Right lobe of liver (tissue), 6 donors: ENCODE data around the gene SPATC1L. TPM values are rescaled to one million over a fixed set of nuclear protein-coding genes. Genes with fewer than 3 reads are reported as not detected.

Source experiments
- ATAC-seq, 4 donors: fragments of 200-7000 bp; cut with Tn5 transposase; one replicate each; pipeline ENCODE4 v1.9.1; 2020; ENCODE audit warnings: mild to moderate bottlenecking in 4 of 4, moderate library complexity in 4 of 4
- DNase-seq, 3 donors: peaks; one replicate each; pipeline ENCODE4 v3.0.0-alpha.2; 2020
- H3K27ac ChIP-seq, 3 donors: fragments of 200-600 bp; one replicate each; pipeline ENCODE4 v1.8.0; 2022
- H3K27me3 ChIP-seq, 2 donors: fragments of 200-600 bp; one replicate each; pipeline ENCODE4 v1.8.0; 2022
- H3K36me3 ChIP-seq, 4 donors: fragments of 200-600 bp; sonication (generic) in 1 of 4; one replicate each; pipeline versions ENCODE4 v1.5.1 to v1.8.0; 2017 to 2022; ENCODE audit warnings: control low read depth in 1 of 4
- H3K4me1 ChIP-seq, 4 donors: fragments of 200-600 bp; sonication (generic) in 1 of 4; one replicate each; pipeline versions ENCODE4 v1.5.1 to v1.8.0; 2017 to 2022; ENCODE audit warnings: control low read depth in 1 of 4
- H3K4me3 ChIP-seq, 3 donors: fragments of 200-600 bp; one replicate each; pipeline ENCODE4 v1.8.0; 2022
- H3K9me3 ChIP-seq, 4 donors: fragments of 200-600 bp; sonication (generic) in 1 of 4; one replicate each; pipeline versions ENCODE4 v1.5.1 to v1.8.0; 2017 to 2022; ENCODE audit warnings: control low read depth in 1 of 4
- POLR2A ChIP-seq: fragments of 450-650 bp; IDR thresholded peaks from one replicate; pipeline ENCODE4 v1.6.1; 2017; ENCODE audit warnings: antibody characterized with exemption, mild to moderate bottlenecking
- WGBS: methylation state at CpG from one replicate; pipeline ENCODE4 v1.1.6; 2018; ENCODE audit warnings: low coverage, low lambda C conversion rate; ENCODE audit not compliant: insufficient coverage; ENCODE audit errors: missing lambda C conversion rate; 5-methylcytosine and 5-hydroxymethylcytosine counted together
- intact Hi-C, 2 donors: fragments of 100-400 bp; cut with DNase I; formaldehyde crosslinking; loops; one replicate each; pipeline versions ENCODE4 v1.11.2 to v1.14.1; 2022
- total RNA-seq, 6 experiments: library from RNA; depleted of rRNA in 2 of 6; stranded (reverse); fragments of >200 nt in 2 of 6; fragmentation: NEBNext Ultra II Directional in 3 of 6; extraction: Animal tissue kit (Norgen Biotek cat#: 25700) in 3 of 6; gene quantifications; one replicate each; pipeline versions ENCODE4 v1.1.0 to v1.2.4, GENCODE V29; 2016 to 2023
- TF ChIP-seq, protein P1 (sequence below), 4 donors: fragments of 200-600 bp in 3 of 4; fragments of 450-650 bp in 1 of 4; IDR thresholded peaks; one replicate each; pipeline versions ENCODE4 v1.5.1 to v1.8.0; 2016 to 2022; ENCODE audit warnings: antibody characterized with exemption in 4 of 4, mild to moderate bottlenecking in 2 of 4
- donor health status: DM: no; HTN: yes; CAD: no.
- donor health status: DM: no; HTN: no; CAD: no.
- donor health status: DM: no; HTN: no; CAD: no.
- donor health status: DM: no; HTN: yes; CAD: no.
- donor health status: DM: no; HTN: yes; CAD: no.

SPATC1L gene
- total RNA-seq, 6 experiments from 2014 or later: 0.31 to 1.7 (median 0.51) TPM; not detected in 2

- Histone ChIP-seq H3K4me1 (no peaks in the 10 kb centered on the region), H3K36me3 (peaks cover 0 to 35% (median under 1%) of the 10 kb centered on the region in 4 donors), H3K9me3 (no peaks in the 10 kb centered on the region), H3K4me3 (no peak overlapping the region), H3K27me3 (no peaks in the 10 kb centered on the region), H3K27ac (peak overlapping the region in 1 of 3 donors; percentile 15)
- ATAC-seq (peak; percentile 21 to 72 (median 56)), DNase-seq (no peak)
- 66% methylated on average over 17 of the region's 17 CpGs for WGBS
- no peak for TF ChIP-seq POLR2A
- TF ChIP-seq, protein P1, sequence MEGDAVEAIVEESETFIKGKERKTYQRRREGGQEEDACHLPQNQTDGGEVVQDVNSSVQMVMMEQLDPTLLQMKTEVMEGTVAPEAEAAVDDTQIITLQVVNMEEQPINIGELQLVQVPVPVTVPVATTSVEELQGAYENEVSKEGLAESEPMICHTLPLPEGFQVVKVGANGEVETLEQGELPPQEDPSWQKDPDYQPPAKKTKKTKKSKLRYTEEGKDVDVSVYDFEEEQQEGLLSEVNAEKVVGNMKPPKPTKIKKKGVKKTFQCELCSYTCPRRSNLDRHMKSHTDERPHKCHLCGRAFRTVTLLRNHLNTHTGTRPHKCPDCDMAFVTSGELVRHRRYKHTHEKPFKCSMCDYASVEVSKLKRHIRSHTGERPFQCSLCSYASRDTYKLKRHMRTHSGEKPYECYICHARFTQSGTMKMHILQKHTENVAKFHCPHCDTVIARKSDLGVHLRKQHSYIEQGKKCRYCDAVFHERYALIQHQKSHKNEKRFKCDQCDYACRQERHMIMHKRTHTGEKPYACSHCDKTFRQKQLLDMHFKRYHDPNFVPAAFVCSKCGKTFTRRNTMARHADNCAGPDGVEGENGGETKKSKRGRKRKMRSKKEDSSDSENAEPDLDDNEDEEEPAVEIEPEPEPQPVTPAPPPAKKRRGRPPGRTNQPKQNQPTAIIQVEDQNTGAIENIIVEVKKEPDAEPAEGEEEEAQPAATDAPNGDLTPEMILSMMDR (IDR thresholded peaks at IDR 0.05): no peak
- intact Hi-C loops: no loop called here
Observed at GRCh38 chr21:46188226-46189212, 4.3 kb upstream of the SPATC1L start.

DNA sequence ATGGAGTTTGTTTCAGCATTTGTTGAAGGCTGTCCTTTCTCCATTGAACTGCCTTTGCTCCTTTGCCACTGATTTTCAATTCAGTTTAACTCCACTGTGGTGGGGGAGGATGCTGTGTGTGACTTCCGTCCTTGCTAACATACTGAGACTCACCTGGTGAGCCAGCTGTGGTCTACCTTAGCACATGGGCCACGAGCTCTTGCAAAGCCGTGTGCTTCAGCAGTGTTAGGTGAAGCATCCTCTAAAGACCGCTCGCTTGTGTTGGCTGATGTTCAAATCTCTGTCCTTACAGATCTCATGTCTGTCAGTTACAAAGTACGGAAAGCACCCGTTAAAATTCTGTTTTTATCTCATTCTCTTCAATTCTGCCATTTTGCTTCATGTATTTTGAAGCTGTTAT is 3.6 kb upstream of the SPATC1L start:
- Histone ChIP-seq H3K9me3 (no peaks in the 10 kb centered on the region), H3K4me3 (no peak overlapping the region), H3K27me3 (no peaks in the 10 kb centered on the region), H3K4me1 (no peaks in the 10 kb centered on the region), H3K36me3 (peaks cover 0 to 32% (median 0%) of the 10 kb centered on the region in 4 donors), H3K27ac (no peak overlapping the region)
- intact Hi-C loops: no loop called here
- TF ChIP-seq POLR2A: no peak
- TF ChIP-seq, protein P1 (IDR thresholded peaks at IDR 0.05): no peak
- ATAC-seq (no peak), DNase-seq (no peak)
- WGBS: 86% methylated on average over 3 of the region's 7 CpGs

DNA sequence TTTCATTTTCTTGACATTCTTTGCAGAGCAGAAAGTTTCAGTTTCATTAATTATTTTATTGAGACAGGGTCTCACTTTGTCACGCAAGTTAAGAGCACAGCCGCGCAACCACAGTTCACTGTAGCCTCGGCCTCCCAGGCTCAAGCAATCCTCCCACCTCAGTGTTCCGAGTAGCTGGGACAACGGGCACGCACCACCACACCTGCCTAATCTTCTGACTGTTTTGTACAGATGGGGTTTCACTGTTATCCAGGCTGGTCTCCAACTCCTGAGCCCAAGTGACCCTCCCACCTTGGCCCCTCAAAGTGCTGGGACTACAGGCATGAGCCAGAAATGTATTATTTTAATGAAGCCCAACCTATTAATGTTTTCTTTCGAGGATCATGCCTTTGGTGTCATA is 3.0 kb upstream of the SPATC1L start:
- DNase-seq (no peak), ATAC-seq (no peak)
- intact Hi-C loops: no loop called here
- no peak for TF ChIP-seq POLR2A
- TF ChIP-seq, protein P1 (IDR thresholded peaks at IDR 0.05): no peak
- Histone ChIP-seq H3K4me3 (no peak overlapping the region), H3K27me3 (no peaks in the 10 kb centered on the region), H3K27ac (no peak overlapping the region), H3K36me3 (peaks cover 0 to 27% (median 0%) of the 10 kb centered on the region in 4 donors), H3K9me3 (no peaks in the 10 kb centered on the region), H3K4me1 (no peaks in the 10 kb centered on the region)
- WGBS: 98% methylated on average over 7 of the region's 8 CpGs

- no peaks in the 10 kb centered on the region for H3K9me3 ChIP-seq
- no peaks in the 10 kb centered on the region for H3K4me1 ChIP-seq
- 73% methylated on average over 7 of the region's 7 CpGs for WGBS
- intact Hi-C loops: no loop called here
- TF ChIP-seq, protein P1 (IDR thresholded peaks at IDR 0.05): no peak
- no peak for TF ChIP-seq POLR2A
- no peak overlapping the region for H3K4me3 ChIP-seq
- H3K27ac ChIP-seq: no peak overlapping the region
- no peaks in the 10 kb centered on the region for H3K27me3 ChIP-seq
- peaks cover 0 to 14% (median 0%) of the 10 kb centered on the region in 4 donors for H3K36me3 ChIP-seq
- DNase-seq (no peak), ATAC-seq (no peak)
Observed at GRCh38 chr21:46185716-46186115, 1.5 kb upstream of the SPATC1L start.
